T-helper 1 cell treated with Interleukin-12 subunit alpha and Interleukin-12 subunit beta and Interleukin-4 antibody, amounts not matched to agents 30 ng/mL and 1 ng/mL, for 36 hours (primary cell): ENCODE results near the gene CDKAL1. TPM values are rescaled to one million over a fixed set of nuclear protein-coding genes. Genes with fewer than 3 reads are reported as not detected.
"Not testable (repeated sequence)": the region's sequence is repeated elsewhere in the genome, so short reads cannot be mapped to it uniquely, and the experiment has no call there.

Source experiments
- intact Hi-C: fragments of 100-400 bp; cut with micrococcal nuclease; formaldehyde crosslinking; loops from one replicate; pipeline ENCODE4 v1.15.1; 2024
- total RNA-seq: library from RNA; stranded (reverse); gene quantifications from 2 replicates; pipeline ENCODE4 v1.2.3, GENCODE V29; 2022

The CDKAL1 gene
- total RNA-seq, 1 donor from 2014 or later = 30.6 TPM

GRCh38 chr6:20704325-20705025, 170.2 kb downstream of the CDKAL1 start:
- intact Hi-C loops = no loop called here

- intact Hi-C loops = no loop called here
Measured at GRCh38 chr6:20705741-20706140, 171.5 kb downstream of the CDKAL1 start.

- intact Hi-C loops = no loop called here
Measured at GRCh38 chr6:20706238-20706938, 172.1 kb downstream of the CDKAL1 start.

- intact Hi-C loops = no loop called here
Measured at GRCh38 chr6:20706939-20707485, 172.8 kb downstream of the CDKAL1 start.

GRCh38 chr6:20707870-20708269, 173.6 kb downstream of the CDKAL1 start:
- intact Hi-C loops = no loop called here

GRCh38 chr6:20708367-20709124, 174.3 kb downstream of the CDKAL1 start:
- intact Hi-C loops = no loop called here

- intact Hi-C loops = no loop called here
Measured at GRCh38 chr6:20709451-20709850, 175.2 kb downstream of the CDKAL1 start.

GRCh38 chr6:20710341-20710740, 176.1 kb downstream of the CDKAL1 start:
- intact Hi-C loops = no loop called here

- intact Hi-C loops = no loop called here
Measured at GRCh38 chr6:20711518-20711917, 177.3 kb downstream of the CDKAL1 start.

- intact Hi-C loops = no loop called here
Measured at GRCh38 chr6:20712011-20712410, 177.8 kb downstream of the CDKAL1 start.

- intact Hi-C loops = no loop called here
Measured at GRCh38 chr6:20715135-20715806, 181.0 kb downstream of the CDKAL1 start.

GRCh38 chr6:20716865-20717264, 182.6 kb downstream of the CDKAL1 start:
- intact Hi-C loops = no loop called here

- intact Hi-C loops = no loop called here
Measured at GRCh38 chr6:20717743-20718142, 183.5 kb downstream of the CDKAL1 start.

- intact Hi-C loops = no loop called here
Measured at GRCh38 chr6:20718705-20719653, 184.7 kb downstream of the CDKAL1 start.

- intact Hi-C loops = no loop called here
Measured at GRCh38 chr6:20719980-20720379, 185.7 kb downstream of the CDKAL1 start.

GRCh38 chr6:20721121-20721520, 186.9 kb downstream of the CDKAL1 start:
- intact Hi-C loops = not testable (repeated sequence)

- intact Hi-C loops = no loop called here
Measured at GRCh38 chr6:20722455-20722854, 188.2 kb downstream of the CDKAL1 start.

GRCh38 chr6:20723236-20723635, 189.0 kb downstream of the CDKAL1 start:
- intact Hi-C loops = no loop called here

- intact Hi-C loops = no loop called here
Measured at GRCh38 chr6:20724443-20725190, 190.4 kb downstream of the CDKAL1 start.
